ENCODE data around the gene ASRGL1.
"Not testable (repeated sequence)": the region's sequence is repeated elsewhere in the genome, so short reads cannot be mapped to it uniquely, and the experiment has no call there.

The ASRGL1 gene

DNA sequence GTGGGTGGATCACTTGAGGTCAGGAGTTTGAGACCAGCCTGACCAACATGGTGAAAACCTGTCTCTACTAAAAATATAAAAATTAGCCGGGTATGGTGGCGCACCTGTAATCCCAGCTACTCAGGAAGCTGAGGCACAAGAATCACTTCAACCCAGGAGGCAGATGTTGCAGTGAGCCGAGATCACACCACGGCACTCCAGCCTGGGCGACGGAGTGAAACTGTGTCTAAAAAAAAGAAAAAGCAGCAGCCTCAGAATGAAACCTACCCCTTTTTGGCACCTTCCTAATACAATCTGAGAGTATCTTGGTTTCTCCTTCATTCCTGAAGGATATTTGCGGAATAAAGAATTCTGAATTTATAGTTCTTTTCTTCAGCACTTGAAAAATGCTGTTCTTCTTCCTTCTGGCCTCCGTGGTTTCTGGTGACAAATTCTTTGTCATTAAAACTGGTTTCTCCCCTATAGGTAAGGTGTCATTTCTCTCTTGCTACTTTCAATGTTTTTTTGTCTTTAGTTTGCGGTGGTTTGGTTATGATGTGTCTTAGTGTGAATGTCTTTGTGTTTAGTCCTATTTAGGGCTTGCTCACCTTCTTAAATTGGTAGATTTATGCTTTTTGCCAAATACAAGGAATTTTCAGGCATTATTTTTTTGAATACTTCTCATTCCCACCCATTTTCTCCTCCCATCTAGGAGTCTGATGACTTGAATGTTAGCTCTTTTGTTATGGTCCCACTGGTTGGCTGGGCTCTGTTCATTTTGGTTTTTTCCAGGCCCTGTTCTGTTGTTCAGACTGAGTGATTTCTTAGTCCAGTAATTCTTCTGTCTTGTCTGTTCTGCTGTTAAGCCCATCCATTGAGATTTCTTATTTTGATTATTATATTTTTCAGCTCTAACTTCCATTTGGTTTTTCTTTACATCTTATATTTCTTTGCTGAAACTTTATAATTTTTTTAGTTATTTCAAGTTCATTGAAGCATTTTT, 15.4 kb downstream of the ASRGL1 start:
- no peak for DNase-seq (ENCODE audit: low spot score)

DNA sequence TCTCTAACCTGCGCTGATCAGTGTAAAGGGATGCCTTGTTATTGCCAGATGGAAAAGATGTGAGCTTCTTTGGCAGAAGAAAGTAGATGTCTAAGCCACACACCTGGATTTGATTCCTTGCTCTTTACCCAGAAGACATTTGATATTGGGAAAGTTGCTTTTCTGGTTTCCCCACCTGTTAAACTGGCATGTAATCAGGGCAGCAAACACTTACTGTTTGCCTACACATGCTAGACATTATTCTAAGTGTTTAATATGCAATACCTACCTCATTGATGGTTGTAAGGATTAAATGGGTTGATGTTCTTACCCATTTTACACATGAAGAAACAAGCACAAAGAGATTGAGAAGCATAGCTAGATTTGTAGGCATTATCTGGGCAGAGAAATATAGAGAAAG, 16.6 kb downstream of the ASRGL1 start:
- no peak for DNase-seq (ENCODE audit: low spot score)

DNA sequence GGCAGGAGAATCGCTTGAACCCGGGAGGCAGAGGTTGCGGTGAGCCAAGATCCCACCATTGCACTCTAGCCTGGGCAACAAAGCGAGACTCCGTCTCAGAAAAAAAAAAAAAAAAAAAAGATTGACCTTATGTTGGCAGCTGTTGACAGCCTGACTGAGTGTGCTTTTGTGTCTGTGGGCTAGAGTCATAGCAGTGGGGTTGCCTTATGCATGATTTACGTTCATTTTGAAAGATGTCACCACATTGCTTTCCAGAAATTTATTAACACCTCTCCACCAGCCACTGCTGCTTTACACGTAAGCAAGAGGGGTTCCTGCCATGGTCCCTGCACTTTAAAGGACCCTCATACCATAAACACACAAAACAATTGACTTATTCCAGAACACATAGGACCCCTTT, 21.0 kb downstream of the ASRGL1 start:
- DNase-seq (ENCODE audit: low spot score), result no peak

DNA sequence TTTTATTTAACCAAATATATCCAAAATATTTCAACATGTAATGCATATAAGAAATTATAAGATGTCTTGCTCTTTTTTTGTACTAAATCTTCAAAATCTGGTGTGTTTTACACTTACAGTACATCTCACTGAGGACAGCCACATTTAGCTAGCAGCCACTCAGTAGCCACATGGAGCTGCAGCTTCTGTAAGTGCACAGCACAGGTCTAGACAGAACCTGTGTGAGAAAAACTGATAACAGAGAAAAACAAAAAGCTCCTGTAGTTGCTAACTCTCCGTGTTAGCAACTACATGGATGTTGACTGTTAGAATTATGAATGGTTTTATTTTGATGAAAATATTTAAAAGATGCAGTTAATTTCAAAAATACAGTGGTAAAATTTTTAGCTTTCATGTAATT, 22.2 kb downstream of the ASRGL1 start:
- DNase-seq (ENCODE audit: low spot score), result no peak

DNA sequence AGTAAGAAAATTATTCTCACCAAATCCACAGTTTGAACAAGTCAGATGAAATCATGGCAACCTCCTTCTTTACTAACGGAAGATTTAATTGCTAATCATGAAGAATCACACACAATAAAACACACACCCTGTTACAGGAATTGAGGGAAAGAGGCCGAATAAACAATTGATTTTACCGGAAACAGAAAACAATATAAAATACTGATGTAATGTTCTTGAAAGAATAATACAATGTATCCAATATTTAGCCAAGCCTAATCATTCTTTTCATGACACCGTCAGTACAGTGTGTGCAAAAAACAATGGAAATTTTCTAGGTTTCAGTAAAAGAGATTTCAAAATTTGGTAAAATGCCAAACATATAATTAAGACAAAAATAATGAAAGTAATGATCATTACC, 23.4 kb downstream of the ASRGL1 start:
- DNase-seq (ENCODE audit: low spot score), result no peak

DNA sequence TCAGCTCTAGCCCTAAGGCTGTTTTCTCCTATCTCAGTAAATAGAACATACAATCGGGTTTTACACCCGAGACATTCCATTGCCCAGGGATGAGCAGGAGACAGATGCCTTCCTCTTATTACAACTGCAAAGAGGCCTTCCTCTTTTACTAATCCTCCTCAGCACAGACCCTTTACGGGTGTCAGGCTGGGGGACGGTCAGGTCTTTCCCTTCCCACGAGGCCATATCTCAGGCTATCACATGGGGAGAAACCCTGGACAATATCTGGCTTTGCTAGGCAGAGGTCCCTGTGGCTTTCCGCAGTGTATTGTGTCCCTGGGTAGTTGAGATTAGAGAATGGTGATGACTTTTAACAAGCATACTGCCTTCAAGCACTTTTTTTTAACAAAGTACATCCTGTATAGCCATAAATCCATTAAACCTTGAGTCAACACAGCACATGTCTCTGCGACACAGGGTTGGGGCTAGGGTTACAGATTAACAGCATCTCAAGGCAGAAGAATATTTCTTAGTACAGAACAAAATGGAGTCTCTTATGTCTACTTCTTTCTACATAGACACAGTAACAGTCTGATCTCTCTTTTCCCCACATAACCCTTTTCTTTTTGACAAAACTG, 31.7 kb downstream of the ASRGL1 start:
- not testable (repeated sequence) for DNase-seq (ENCODE audit: low spot score)

DNA sequence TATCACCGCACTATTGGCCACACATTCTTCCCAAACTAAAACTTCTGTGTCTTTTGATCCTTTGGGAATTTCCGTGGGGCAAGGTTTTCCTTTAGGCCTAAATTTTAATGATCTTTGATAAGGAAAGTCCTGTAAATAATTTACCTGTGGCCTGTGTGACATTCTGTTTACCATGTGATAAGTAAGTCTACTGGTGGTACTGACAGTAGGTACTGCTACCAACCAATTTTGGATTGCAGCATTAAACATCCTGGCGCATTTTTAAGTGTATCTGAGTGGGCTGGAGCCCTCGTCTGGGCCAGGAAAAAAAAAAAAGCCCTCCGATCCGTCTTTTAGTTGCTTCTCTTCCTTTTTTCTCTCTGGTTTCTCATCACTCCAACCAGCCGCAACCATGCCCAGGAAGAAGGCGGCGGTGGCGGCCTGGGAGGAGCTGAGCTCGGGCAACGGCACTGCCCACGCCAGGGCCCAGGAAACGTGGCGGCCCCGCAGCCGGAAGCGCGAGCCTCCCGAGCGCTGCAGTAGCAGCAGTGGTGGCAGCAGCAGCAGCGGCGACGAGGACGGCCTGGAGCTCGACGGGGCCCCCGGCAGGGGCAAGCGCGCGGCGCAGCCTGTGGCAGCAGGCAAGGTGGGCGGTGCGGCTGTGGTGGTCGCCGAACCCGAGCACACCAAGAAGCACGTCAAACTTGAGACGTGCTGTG, 33.6 kb downstream of the ASRGL1 start:
- DNase-seq (ENCODE audit: low spot score), result no peak

DNA sequence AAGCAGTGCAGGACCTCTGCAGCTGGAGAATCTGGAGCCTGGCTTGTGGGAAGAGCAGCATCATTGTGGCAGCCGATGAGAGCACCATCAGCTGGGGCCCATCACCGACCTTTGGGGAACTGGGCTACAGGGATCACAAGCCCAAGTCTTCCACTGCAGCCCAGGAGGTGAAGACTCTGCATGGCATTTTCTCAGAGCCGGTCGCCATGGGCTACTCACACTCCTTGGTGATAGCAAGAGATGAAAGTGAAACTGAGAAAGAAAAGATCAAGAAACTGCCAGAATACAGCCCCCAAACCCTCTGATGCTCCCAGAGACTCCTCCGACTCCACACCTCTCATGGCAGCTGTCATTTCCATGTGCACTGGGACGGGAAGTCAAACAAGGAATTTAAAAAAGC, 35.6 kb downstream of the ASRGL1 start:
- no peak for DNase-seq (ENCODE audit: low spot score)

DNA sequence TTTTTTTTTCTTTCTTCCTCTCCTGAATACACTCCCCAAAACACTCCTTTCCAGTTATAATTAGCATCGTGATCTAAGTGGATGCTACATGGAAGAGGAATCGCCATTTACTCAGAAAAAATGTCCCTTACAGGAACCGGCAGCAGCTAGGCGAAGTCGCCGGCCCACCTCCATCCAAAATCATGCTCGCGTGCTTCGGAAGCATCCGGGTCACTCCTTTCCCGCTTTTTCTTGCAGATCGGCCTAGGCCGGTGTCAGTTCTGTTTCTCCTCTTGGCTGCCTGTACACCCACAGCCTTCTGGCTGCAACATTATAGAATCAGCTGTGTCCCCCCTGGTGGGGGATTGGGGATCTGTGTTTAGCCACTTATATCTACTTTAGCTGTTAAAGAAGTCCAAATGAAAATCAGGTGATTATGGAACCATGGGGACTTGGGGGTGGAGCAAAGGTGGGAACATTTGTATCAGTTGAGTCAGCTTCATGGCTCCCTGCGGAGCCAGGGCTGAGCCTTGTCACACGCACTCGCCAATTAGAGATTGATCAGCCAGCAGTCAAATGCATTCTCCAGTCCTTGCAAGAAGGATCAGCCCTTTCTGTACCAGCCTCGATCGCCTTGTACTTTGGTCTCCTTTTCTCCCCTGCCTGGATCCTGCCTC, 36.3 kb downstream of the ASRGL1 start:
- DNase-seq (ENCODE audit: low spot score), result no peak

DNA sequence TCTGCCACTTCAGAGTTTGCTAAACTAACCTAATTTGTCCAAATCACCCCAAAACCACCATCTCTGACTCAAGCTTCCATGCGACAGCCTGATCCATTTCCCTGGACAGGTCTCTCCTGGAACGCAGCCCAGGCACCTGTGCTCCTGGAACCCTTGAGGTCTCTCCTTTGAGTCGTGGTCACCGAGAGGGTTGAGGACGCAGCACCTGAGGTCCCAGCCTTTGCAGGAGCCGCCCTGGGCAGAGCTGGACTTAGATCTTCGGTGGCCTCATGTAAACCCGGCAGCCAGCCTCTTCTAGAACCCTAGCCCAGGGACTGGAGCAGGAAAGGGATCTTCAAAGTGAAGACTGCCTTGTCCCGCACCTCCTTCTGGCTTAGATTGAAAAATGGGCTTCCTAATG, 37.6 kb downstream of the ASRGL1 start:
- DNase-seq (ENCODE audit: low spot score), result no peak

DNA sequence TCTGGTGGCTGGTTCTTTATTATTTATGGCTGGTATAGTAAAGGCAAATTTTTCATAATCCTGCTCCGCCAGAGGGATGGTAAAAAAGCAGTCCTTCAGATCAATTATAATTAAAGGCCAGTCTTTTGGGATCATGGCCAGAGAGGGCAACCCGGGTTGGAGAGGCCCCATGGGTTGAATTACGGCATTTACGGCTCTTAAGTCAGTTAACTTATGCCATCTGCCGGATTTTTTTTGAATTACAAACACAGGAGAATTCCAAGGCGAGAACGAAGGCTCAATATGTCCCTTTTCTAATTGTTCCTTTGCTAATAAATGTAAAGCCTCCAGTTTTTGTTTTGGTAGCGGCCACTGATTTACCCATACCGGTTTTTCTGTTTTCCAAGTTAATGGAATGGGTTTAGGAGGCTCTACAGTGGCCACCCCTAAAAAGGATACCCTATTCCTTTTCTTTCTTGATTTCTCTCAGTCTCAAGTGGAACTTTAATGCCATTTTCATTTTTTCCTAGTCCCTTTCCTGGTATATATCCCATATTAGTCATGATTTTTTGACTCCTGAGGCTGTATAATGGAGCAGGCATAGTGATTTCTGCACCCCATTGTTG, 41.3 kb downstream of the ASRGL1 start:
- not testable (repeated sequence) for DNase-seq (ENCODE audit: low spot score)

DNA sequence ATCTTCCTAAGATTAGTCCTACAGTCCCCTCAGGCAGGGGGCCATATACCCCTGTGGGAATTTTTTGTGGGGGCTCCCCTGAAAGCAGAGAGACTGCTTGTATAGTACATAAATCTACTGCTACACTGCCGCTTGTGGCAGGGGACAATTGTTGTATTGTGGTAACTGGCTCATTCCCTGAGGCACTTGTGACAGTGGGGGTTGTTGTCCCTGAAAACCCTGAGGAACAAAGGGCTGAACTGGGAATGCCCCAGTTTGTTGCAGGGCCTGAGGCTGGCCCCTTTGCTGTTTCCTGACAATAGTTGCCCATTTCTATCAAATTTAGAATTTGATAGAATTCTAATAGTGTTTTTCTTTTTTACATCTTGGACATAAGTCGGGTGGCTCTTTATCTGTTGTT, 42.3 kb downstream of the ASRGL1 start:
- not testable (repeated sequence) for DNase-seq (ENCODE audit: low spot score)

DNA sequence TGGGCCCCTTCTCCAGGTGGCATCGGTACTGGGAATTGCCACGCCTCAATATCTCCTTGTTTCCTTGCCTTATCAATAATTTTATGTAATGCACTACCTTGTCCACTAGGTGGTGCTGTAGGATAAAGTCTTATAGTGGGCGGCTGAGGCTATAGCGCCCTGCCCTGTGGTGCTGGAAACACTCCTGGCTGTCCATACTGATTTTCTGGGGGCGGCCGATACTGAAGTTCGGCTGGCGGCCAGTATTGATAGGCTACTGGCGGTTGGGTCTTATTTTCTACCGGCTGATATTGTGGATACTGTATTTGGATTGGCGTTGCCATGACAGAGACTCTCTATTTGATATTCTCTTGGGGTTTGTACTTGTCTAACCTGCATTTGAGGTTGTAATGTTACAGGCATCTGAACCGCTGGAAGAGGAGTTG, 43.6 kb downstream of the ASRGL1 start:
- DNase-seq (ENCODE audit: low spot score), result peak; percentile 72

DNA sequence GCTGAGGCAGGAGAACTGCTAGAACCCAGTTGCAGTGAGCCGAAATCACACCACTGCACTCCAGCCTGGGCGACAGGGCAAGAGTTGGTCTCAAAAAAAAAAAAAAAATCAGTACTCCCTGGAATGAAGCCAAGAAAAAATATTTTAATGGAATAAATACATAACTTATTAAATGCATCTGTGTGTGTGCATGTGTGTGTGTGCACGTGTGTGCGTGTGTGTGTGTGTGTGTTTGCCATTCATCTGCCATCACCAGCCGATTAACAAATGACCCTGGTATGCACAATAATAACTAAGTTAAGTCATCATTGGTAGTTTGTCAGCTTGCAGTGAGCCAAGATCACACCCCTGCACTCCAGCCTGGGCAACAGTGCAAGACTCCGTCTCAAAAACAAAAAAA, 46.6 kb downstream of the ASRGL1 start:
- no peak for DNase-seq (ENCODE audit: low spot score)

DNA sequence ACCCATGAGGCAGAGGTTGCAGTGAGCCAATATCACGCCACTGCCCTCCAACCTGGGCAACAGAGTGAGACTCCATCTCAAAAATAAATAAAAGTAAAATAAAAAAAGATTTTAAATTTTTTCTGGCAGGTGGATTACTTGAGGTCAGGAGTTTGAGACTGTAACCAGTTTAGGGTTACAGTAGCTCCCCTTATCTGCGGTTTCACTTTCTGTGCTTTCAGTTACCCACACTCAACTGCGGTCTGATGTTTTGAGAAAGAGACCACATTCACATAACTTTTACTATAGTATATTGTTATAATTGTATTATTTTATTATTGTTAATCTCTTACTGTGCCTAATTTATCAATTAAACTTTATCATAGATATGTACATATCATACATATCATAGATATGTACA, 48.8 kb downstream of the ASRGL1 start:
- not testable (repeated sequence) for DNase-seq (ENCODE audit: low spot score)

DNA sequence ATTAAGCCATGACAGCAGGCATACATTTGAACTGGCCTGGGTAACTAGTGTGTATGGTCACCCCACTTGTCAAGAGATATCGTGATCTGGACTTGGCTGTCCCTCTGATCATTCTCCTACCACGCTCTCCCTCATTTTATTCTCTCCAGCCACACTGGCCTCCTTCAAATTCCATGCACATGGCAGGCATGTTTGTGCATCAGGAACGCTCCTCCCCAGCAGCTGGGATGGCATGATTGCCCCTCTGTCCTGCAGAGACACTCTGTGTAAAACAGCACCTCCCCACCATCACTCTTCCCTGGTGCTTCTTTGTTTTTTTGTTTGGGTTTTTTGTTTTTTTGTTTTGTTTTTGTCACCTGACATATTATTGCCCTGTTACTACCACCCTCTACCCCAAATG, 50.1 kb downstream of the ASRGL1 start:
- no peak for DNase-seq (ENCODE audit: low spot score)

DNA sequence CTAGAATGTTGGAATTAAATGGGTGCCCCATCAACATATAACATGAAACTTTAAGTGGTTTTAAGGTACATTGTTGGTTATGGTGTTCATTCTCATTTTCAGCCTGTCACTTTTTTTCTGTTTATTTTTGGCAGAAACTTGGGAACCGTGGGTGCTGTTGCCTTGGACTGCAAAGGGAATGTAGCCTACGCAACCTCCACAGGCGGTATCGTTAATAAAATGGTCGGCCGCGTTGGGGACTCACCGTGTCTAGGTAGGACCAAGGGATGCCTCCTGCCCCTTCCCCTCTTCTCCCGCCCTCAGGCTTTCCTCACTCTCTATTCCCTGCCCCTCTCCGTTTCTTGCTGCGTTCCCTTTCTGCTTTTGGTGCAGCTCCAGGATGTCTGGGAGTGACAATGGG, 51.8 kb downstream of the ASRGL1 start:
- no peak for DNase-seq (ENCODE audit: low spot score)

DNA sequence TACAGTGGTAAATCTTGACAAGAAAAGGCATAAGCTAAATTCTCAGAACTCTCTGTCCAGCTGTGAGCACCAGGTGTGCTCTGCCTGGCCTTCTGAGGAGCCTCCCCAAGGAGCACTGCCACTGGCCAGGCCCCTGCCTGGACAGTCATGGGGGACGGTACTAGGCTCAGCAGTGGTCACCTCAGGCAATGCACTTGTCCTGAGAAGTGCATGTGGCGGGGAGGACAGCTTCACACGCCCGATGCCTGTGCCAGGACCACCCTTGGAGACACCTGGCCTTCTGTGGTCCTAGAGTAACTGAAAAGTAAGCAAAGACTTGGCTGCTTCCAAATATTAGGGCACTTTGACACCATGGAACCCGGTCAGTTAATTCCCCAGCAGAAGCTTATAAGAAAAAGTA, 53.0 kb downstream of the ASRGL1 start:
- DNase-seq (ENCODE audit: low spot score), result no peak

DNA sequence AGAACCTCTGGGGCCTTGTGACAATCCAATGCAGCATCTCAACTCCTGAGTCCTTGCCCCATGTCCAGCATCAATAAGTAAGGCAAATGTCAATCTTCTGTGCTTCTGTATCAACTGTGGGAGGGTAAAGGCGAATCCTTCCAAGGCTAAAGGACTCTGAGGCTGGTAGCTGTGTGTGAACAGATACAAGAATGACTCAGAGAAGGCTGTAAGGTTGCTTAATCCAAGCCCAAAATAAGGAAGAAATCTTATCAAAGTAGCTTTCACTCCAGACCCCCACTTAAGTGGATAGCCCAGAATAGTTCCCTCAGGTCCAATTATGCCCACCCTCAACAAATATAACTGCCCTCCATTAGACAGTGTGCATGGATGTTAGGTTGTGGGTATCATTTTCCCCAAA, 53.5 kb downstream of the ASRGL1 start:
- DNase-seq (ENCODE audit: low spot score), result no peak

DNA sequence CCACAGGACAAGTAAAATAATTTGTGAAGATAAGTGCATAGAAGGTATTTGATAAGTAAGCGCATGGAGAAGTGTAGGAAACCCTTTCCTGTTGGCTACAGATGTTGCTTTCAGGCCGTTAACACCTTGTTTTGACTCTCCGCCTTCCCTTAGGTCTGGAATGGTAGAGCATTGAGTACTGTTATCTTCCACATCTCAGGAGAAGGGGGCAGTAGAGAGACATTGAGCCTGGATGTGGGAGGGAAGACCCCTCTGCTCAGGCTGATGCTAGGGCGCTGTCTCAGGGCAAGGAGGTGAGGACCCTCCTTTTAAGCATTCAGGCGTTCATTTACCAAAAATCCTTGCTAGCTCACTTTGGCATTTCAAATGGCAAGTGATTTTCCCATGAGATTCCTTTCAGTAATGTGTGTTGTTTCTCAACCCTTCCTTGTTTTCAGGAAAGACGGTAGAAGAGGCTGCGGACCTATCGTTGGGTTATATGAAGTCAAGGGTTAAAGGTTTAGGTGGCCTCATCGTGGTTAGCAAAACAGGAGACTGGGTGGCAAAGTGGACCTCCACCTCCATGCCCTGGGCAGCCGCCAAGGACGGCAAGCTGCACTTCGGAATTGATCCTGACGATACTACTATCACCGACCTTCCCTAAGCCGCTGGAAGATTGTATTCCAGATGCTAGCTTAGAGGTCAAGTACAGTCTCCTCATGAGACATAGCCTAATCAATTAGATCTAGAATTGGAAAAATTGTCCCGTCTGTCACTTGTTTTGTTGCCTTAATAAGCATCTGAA, 54.6 kb downstream of the ASRGL1 start:
- no peak for DNase-seq (ENCODE audit: low spot score)

DNA sequence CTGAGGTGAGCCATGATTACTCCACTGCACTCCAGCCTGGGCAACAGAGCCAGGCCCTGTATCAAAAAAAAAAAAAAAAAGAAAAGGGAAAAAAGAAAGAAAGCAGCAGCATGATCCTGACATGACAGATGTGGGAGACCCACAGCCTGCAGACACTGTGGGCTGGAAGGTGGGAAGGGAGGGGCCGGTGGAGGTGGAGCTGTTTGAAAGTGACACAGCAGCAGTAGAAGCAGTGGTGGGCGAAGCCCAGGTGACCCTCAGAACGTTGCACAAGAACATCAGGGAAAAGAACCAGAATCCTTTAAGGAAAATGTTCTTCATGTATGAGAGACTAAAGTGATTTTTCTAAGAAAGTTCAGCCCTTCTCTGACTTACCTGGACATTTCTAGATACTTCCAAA, 55.3 kb downstream of the ASRGL1 start:
- no peak for DNase-seq (ENCODE audit: low spot score)

Data from COLO829 (cell line).